Fibroblast of mammary gland (primary cell): ENCODE measurements around the gene KIF27.
"Not testable (repeated sequence)": the region's sequence is repeated elsewhere in the genome, so short reads cannot be mapped to it uniquely, and the experiment has no call there.

Experiments
- DNase-seq: peaks from one replicate; pipeline ENCODE4 v3.0.0-alpha.2; 2010; ENCODE audit warnings: low read depth
- H3K4me3 ChIP-seq: 2 replicates; pipeline ENCODE4 v1.5.1; 2011; ENCODE audit warnings: low read depth, mild to moderate bottlenecking, low read length, moderate library complexity; ENCODE audit not compliant: control insufficient read depth
- TF ChIP-seq, protein P1 (sequence below): conservative IDR thresholded peaks from 2 replicates; pipeline ENCODE4 v1.5.1; 2011; ENCODE audit warnings: low read depth, low read length, inconsistent platforms; ENCODE audit not compliant: control insufficient read depth, insufficient read depth

Gene KIF27

DNA sequence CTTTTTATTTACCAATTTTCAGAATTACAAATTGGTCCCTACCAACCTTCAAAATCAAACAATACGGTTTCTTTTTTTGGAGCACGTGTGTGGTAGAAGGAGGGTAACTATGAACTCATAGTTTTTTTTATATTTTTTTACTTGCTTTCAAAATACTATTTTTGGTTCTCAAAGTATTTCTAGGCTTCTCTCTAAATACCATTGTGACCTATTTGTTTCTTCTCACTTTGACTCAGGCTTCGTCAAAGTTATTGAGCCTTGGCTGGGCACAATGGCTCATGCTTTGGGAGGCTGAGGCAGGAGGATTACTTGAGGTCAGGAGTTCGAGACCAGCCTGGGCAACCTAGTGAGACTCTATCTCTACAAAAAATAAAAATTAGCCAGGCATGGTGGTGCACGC is 11.6 kb upstream of the KIF27 start:
- H3K4me3 ChIP-seq = no peak overlapping the region

DNA sequence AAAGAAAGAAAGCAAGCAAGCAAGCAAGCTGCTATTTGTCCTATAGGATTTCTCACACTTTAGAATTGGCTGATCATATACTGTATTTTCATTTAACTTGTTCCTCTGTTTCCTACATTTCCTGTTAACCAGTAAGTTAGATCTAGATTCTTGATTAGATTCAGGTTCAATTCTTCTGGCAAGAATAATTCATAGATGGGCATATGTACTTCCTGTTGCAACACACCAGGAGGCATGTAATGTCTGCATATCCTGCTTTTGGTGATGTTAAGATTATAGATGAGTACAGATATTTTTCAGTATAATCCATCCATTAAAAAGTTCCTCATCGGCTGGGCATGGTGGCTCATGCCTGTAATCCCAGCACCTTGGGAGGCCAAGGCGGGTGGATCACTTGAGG is 10.8 kb upstream of the KIF27 start:
- TF ChIP-seq, protein P1, sequence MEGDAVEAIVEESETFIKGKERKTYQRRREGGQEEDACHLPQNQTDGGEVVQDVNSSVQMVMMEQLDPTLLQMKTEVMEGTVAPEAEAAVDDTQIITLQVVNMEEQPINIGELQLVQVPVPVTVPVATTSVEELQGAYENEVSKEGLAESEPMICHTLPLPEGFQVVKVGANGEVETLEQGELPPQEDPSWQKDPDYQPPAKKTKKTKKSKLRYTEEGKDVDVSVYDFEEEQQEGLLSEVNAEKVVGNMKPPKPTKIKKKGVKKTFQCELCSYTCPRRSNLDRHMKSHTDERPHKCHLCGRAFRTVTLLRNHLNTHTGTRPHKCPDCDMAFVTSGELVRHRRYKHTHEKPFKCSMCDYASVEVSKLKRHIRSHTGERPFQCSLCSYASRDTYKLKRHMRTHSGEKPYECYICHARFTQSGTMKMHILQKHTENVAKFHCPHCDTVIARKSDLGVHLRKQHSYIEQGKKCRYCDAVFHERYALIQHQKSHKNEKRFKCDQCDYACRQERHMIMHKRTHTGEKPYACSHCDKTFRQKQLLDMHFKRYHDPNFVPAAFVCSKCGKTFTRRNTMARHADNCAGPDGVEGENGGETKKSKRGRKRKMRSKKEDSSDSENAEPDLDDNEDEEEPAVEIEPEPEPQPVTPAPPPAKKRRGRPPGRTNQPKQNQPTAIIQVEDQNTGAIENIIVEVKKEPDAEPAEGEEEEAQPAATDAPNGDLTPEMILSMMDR = no peak
- DNase-seq = no peak
- no peak overlapping the region for H3K4me3 ChIP-seq

More for the DNA sequence above, 11.6 kb upstream of the KIF27 start:
- TF ChIP-seq, protein P1 = no peak
- DNase-seq = no peak

DNA sequence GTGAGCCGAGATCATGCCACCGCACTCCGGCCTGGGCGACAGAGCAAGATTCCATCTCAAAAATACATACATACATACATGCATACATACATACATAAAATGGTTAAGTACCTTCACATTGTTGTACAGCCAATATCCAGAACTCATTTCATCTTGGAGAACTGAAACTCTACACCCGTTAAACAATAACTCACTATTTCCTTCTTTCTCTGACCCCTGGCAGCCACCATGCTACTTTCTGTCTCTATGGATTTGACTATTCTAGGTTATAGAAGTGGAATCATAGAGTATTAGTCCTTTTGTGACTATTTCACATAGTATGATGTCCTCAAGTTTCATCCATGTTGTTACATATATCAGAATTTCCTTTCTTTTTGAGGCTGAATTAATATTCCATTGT is 9.6 kb upstream of the KIF27 start:
- no peak for DNase-seq
- no peak overlapping the region for H3K4me3 ChIP-seq
- TF ChIP-seq, protein P1 = no peak

DNA sequence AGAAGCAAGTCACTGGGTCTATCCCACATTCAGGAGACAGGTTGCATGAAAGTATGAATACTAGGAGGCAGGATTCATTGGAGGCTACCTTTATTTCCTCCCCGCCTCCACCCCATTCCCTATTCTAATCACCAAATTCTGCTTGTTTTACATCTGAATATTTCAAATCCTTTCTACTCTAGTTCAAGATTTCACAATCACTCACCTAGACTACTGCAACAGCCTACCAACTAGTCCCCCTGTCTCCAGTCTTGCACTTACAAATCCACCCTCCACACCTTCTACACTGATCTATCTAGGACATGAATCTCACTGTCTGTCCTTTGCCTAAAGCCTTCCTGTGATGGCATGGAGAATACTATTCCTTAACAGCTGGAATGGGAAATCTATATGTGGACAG is 6.4 kb upstream of the KIF27 start:
- TF ChIP-seq, protein P1 = no peak
- DNase-seq = no peak
- no peak overlapping the region for H3K4me3 ChIP-seq

DNA sequence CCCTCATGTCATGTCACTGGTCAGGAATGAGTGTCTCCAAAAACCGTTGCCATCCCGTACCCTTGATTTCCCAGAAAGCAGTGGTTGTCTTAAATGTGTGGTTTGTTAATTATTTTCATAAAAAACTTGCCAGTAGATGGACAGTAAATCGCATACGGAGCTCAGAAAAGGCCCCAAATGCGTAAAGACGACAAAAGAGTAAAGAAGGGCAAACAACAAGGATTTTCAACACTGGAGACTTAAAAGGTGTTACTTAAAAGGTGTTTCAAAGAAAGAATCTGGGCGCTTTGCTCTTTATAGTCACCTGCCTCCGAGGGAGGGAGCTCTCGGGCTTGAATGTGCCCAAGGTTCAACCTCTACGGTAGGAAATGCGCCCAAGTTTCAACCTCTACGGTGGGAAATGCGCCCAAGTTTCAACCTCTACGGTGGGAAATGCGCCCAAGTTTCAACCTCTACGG is 734 bp downstream of the KIF27 start:
- H3K4me3 ChIP-seq = peak overlapping the region; percentile 65
- DNase-seq = peak; percentile 26
- TF ChIP-seq, protein P1 = peak; percentile 41

DNA sequence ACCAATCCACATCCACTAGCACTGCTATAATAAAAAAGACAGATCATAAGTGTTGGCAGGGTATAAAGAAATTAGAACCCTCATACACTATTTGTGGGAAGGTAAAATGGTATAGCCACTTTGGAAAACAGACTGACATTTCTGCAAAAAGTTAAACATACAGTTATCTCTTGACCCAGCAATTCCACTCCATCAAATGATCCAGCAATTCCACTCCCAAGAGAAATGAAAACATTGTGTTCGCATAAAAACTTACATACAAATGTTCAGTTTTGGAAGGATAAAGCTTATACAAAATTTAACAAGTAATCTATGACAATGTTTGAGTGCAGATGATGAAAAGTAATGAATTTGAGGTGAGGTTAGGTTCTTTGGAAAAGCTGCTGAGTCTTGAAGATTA is 2.1 kb downstream of the KIF27 start:
- TF ChIP-seq, protein P1 = no peak
- H3K4me3 ChIP-seq = no peak overlapping the region
- no peak for DNase-seq

DNA sequence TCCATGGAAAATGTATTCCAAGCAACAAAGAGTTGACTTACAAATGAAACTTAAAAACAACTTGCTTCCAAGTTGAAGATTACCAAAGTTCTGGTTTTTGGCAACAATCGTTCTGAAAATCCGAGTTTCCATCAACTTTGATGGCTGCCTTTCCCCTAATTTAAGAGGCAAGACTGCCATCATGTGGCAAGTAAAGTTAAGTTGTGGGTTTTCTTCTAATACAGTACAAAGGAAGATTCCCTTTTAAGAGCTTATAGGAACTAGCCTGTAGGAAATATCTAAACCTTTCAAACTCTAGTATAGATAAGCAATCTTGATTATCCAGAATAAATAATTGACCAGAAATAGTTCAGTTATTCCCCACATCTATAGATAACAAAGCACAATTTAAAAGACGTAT is 9.0 kb downstream of the KIF27 start:
- TF ChIP-seq, protein P1 = peak; percentile 27
- peak; percentile 39 for DNase-seq
- H3K4me3 ChIP-seq = not testable (repeated sequence)
